HEK293T (cell line): ENCODE results near the gene ADAP1.

Source experiments
- CTCF ChIA-PET: fragments of 350-600 bp; formaldehyde crosslinking; extraction: SDS; loops from one replicate; lab custom pipeline; 2021; ENCODE audit warnings: antibody characterized with exemption, inconsistent platforms; lab: Yijun Ruan, JAX
- POLR2A ChIA-PET: fragments of 350-600 bp; formaldehyde crosslinking; extraction: SDS; loops from one replicate; lab custom pipeline; 2020; ENCODE audit warnings: antibody characterized with exemption, inconsistent platforms; lab: Yijun Ruan, JAX
- DNase-seq: peaks from one replicate; pipeline ENCODE4 v3.0.0; 2012; ENCODE audit warnings: mixed read lengths; ENCODE audit errors: extremely low spot score
- ARNT ChIP-seq: fragments of 450-650 bp; IDR thresholded peaks from 2 replicates; pipeline ENCODE4 v1.6.1; 2017; ENCODE audit warnings: mild to moderate bottlenecking
- BHLHE40 ChIP-seq: fragments of 450-650 bp; IDR thresholded peaks from 2 replicates; pipeline ENCODE4 v1.6.1; 2016; ENCODE audit warnings: mild to moderate bottlenecking, moderate library complexity, borderline replicate concordance
- CTBP1 ChIP-seq: fragments of 450-650 bp; IDR thresholded peaks from 2 replicates; pipeline ENCODE4 v1.6.1; 2016; ENCODE audit warnings: borderline replicate concordance
- ELF4 ChIP-seq: fragments of 450-650 bp; IDR thresholded peaks from 2 replicates; pipeline ENCODE4 v1.6.1; 2017; ENCODE audit warnings: antibody characterized with exemption
- FOXA1 ChIP-seq: fragments of 450-650 bp; IDR thresholded peaks from 2 replicates; pipeline ENCODE4 v1.6.1; 2016; ENCODE audit warnings: mild to moderate bottlenecking
- FOXK2 ChIP-seq: fragments of 450-650 bp; IDR thresholded peaks from 2 replicates; pipeline ENCODE4 v1.6.1; 2016; ENCODE audit warnings: mild to moderate bottlenecking
- FOXM1 ChIP-seq: fragments of 450-650 bp; IDR thresholded peaks from 2 replicates; pipeline ENCODE4 v1.6.1; 2017; ENCODE audit warnings: mild to moderate bottlenecking, borderline replicate concordance
- HDGF ChIP-seq: fragments of 450-650 bp; IDR thresholded peaks from 2 replicates; pipeline ENCODE4 v1.6.1; 2017; ENCODE audit warnings: antibody characterized with exemption, borderline replicate concordance
- L3MBTL2 ChIP-seq: fragments of 450-650 bp; conservative IDR thresholded peaks from 2 replicates; pipeline ENCODE4 v1.6.1; 2016; ENCODE audit warnings: mild to moderate bottlenecking
- LEF1 ChIP-seq: fragments of 450-650 bp; IDR thresholded peaks from 2 replicates; pipeline ENCODE4 v1.6.1; 2017; ENCODE audit warnings: mild to moderate bottlenecking, borderline replicate concordance
- NFRKB ChIP-seq: fragments of 450-650 bp; IDR thresholded peaks from 2 replicates; pipeline ENCODE4 v1.6.1; 2016; ENCODE audit warnings: mild to moderate bottlenecking, moderate library complexity
- SP1 ChIP-seq: fragments of 450-650 bp; IDR thresholded peaks from 2 replicates; pipeline ENCODE4 v1.6.1; 2017
- SUZ12 ChIP-seq: fragments of 450-650 bp; IDR thresholded peaks from 2 replicates; pipeline ENCODE4 v1.6.1; 2016; ENCODE audit warnings: mild to moderate bottlenecking
- TARDBP ChIP-seq: fragments of 450-650 bp; IDR thresholded peaks from 2 replicates; pipeline ENCODE4 v1.6.1; 2016
- ZNF384 ChIP-seq: fragments of 450-650 bp; IDR thresholded peaks from 2 replicates; pipeline ENCODE4 v1.6.1; 2016
- TF ChIP-seq, protein P1 (sequence below): fragments of 450-650 bp; IDR thresholded peaks from 2 replicates; pipeline ENCODE4 v1.6.1; 2016

The ADAP1 gene

GRCh38 chr7:917255-918117, 37.0 kb downstream of the ADAP1 start:
- TF ChIP-seq SUZ12 (no peak), BHLHE40 (no peak), HDGF (no peak), TARDBP (no peak), FOXK2 (no peak), L3MBTL2 (no peak)
- TF ChIP-seq, protein P1, sequence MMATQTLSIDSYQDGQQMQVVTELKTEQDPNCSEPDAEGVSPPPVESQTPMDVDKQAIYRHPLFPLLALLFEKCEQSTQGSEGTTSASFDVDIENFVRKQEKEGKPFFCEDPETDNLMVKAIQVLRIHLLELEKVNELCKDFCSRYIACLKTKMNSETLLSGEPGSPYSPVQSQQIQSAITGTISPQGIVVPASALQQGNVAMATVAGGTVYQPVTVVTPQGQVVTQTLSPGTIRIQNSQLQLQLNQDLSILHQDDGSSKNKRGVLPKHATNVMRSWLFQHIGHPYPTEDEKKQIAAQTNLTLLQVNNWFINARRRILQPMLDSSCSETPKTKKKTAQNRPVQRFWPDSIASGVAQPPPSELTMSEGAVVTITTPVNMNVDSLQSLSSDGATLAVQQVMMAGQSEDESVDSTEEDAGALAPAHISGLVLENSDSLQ, result no peak
- no peak for DNase-seq
- CTCF ChIA-PET, result no interaction called here
- POLR2A ChIA-PET, result no interaction called here

- ChIA-PET POLR2A (no interaction called here), CTCF (no interaction called here)
- DNase-seq, result no peak
- TF ChIP-seq LEF1, result no peak
- TF ChIP-seq L3MBTL2, result no peak
- no peak for TF ChIP-seq FOXK2
- no peak for TF ChIP-seq FOXA1
- TF ChIP-seq, protein P1, result no peak
- TF ChIP-seq ARNT, result no peak
- TF ChIP-seq BHLHE40, result no peak
- TF ChIP-seq SUZ12, result no peak
- TF ChIP-seq NFRKB, result no peak
- TF ChIP-seq HDGF, result no peak
- no peak for TF ChIP-seq ELF4
- no peak for TF ChIP-seq SP1
- no peak for TF ChIP-seq CTBP1
- no peak for TF ChIP-seq ZNF384
- no peak for TF ChIP-seq TARDBP
- TF ChIP-seq FOXM1, result no peak
Observed at GRCh38 chr7:916291-916941, 38.1 kb downstream of the ADAP1 start.

DNA sequence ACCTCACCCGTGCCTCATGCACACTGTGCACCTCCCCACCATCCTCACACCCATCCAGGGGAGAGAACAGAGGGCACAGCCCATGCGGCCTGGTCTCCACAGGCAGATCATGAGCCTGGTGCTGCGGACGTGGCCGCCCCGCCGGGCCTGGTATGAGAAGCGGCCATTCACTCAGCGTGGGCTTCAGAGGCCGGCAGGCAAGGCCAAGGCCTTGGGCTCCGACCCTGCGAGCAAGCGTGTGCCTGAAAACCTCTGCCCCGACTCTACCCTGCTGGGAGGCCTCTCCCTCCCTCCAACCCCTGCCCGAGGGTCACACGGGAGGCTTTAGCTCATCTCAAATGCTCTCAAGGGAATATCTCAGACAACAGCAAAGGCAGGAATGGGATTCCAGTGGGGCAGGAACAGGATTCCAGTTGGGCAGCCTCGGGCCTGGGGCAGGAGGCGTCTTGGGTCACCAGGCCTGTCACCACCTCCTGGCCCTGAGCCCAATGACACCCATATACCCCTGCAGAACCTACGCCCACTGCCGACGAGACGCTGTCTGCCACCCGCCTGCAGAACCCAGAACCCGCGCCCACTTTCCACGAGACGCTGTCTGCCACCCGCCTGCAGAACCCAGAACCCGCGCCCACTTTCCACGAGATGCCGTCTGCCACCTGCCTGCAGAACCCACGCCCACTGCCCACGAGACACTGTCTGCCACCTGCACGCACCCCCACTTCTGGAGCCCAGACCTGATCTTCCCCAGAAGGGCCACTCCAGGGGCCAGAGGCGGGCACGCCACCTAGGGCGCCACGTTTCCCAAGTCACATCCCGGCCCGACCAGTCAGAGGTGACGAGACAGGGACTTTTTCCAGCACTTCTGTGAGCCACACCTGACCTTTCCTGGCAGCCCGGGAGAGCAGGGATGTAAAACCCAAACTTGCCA, 38.9 kb downstream of the ADAP1 start:
- DNase-seq, result no peak
- no peak for TF ChIP-seq TARDBP
- no peak for TF ChIP-seq ELF4
- TF ChIP-seq, protein P1, result no peak
- POLR2A ChIA-PET, result no interaction called here
- CTCF ChIA-PET, result no interaction called here

- DNase-seq, result no peak
- CTCF ChIA-PET, result no interaction called here
- TF ChIP-seq CTBP1 (no peak), FOXK2 (no peak), FOXA1 (no peak)
- POLR2A ChIA-PET, result no interaction called here
Observed at GRCh38 chr7:914521-915194, 39.8 kb downstream of the ADAP1 start.

DNA sequence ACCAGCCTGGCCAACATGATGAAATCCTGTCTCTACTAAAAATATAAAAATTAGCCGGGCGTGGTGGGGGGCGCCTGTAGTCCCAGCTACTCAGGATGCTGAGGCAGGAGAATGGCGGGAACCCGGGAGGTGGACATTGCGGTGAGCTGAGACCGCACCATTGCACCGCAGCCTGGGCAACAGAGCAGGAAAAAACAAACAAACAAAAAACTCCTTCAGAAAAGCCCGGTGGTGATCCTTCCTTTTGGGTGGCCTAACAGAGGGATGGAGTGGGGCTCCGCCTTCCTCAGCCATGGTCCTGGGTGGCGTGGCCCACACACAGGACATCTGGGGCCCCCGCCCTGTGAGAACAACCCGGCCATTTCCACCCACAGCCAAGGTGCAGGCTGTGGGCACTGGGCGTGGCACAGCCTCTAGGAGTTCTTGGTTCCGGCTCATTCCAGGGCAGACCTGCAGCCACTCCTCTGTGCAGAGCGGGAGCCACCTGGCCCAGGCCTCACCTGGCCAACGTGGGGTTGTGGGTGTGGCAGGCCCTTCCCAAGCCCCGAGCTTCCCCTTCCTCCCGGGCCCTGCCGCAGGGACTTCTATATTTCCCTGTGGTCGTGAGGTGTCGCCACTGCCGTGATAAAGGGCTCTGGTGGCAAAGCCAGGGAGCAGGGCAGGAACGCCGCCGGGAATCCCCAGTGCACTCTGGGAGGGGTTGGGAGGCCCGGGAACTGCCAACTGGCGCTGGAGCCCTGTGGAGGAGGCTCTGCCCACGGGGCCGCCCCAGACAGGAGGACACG, 40.6 kb downstream of the ADAP1 start:
- TF ChIP-seq BHLHE40, result no peak
- TF ChIP-seq, protein P1, result no peak
- no peak for DNase-seq
- ChIA-PET POLR2A (no interaction called here), CTCF (no interaction called here)
